UCSD-AML1 (cell line): Measurements from ENCODE around the gene SMIM41.

Source experiments
- DNase-seq: peaks from one replicate; lab custom pipeline; 2025; ENCODE audit not compliant: unreplicated experiment; lab: John Stamatoyannopoulos, UW

Gene SMIM41

DNA sequence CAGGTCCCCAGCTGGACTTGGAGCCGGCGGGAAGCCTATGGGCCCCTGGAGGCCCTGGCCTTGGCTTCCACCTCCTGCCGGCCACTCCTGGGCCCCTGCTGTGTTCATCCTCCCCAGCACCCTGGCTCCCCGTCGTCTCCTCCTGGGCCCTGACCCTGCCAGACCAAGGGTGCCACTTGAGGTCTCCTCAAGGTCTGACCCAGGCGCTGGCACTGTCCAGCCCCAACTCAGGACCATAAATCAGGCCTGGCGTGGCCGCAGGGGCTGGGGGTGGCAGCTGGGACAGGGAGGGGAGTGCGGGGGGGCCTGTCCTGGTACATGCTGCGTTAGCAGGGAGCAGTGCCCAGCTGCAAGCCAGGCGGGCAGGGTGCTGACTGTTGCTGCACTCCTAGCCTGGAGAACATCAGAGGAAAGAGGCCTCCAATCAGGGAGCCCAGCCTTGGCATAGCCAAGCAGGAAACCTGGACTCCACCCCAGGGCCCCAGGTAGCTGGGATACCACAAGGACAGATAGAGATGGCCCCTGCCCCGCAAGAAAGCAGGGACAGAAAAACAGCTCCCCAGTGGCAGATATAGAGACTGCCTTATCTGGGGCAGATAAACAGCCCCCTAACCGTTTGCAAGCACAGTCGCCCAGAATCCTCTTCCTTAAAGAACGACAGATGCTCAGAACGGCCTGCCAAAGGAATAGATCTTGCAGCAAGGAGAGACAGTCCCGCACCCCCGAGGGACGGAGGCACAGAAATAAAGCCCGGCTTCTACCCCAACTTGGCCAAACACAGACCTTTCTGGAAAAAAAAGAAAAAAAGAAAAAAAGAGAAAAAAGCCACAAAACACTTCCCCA, 16.2 kb upstream of the SMIM41 start:
- DNase-seq: no peak

DNA sequence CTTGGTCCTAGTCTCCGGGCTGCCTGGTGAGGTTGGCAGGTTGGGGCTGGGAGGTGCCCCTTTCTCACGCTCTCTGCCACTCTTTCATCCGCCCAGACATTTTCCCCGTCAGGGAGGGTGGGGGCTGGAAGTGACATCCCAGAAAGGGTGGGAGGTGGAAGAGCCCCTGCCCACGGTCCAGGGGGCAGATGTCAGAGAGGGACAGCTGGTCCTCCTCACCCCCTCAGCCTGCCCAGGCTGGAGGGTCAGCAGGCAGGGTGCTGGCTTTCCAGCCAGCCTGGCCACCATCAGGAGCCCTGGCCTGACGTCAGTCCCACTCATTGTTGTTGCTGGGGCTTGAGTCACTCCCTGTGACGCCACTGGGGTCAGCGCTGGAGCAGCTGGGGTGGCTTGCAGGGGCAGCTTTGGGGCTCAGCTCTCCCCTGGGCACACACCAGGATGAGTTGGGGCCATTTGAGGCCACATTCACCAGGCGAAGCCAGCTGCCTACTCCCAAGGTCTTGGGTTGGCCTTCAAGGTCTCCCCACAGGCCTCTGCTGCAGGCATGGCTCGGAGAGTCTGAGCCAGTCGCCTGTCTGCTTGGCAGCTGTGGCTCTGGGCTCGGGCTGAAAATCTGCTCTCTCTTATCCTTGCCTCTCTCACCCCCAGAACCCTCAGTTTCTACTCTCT, 15.4 kb upstream of the SMIM41 start:
- no peak for DNase-seq

DNA sequence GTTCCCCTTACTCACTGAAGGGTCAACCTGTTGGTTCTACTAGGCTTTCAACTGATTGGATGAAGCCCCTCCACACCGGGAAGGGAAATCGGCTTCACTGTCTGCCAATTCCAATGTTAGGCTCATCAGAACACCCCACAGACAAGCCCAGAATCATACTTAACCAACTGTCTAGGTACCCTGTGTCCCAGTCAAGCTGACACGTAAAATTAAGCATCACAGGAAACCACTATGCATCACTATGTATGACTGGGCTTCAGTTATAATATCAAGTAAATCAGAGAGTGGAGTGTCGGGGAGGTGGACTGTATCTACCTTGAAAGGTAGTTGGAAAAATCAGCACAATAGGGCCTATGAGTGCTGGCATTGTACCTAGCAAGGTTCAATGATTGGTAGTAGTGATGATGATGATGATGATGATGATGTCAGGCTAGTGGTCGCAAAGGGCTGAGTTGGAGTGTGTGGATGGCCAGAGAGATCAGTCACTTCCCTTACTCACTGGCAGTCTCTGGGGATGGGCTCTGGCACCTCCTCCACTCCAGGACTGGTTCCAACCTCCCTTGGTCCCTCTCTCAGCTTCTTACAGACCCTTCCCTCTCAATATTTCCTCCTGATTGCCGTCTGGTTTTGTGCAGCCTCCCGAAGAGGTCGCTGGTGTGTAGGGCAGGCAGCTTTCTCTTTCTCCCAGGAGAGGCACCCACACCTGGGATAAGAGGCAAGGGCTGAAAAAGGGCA, 13.0 kb upstream of the SMIM41 start:
- DNase-seq: no peak

DNA sequence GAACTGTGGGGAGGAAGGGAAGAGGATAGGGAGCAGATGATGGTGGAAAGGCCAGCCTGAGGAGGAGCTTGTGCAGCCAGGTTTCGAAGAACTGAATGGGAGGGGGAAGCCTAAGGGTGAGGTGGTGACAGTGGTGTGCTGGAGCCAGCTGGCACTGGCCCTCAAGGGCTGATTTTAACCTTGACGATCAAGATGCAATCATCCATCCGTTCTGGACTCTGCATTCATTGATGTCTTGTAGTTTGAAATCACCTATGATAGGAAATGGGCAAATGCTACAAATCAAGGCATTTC, 12.5 kb upstream of the SMIM41 start:
- no peak for DNase-seq

DNA sequence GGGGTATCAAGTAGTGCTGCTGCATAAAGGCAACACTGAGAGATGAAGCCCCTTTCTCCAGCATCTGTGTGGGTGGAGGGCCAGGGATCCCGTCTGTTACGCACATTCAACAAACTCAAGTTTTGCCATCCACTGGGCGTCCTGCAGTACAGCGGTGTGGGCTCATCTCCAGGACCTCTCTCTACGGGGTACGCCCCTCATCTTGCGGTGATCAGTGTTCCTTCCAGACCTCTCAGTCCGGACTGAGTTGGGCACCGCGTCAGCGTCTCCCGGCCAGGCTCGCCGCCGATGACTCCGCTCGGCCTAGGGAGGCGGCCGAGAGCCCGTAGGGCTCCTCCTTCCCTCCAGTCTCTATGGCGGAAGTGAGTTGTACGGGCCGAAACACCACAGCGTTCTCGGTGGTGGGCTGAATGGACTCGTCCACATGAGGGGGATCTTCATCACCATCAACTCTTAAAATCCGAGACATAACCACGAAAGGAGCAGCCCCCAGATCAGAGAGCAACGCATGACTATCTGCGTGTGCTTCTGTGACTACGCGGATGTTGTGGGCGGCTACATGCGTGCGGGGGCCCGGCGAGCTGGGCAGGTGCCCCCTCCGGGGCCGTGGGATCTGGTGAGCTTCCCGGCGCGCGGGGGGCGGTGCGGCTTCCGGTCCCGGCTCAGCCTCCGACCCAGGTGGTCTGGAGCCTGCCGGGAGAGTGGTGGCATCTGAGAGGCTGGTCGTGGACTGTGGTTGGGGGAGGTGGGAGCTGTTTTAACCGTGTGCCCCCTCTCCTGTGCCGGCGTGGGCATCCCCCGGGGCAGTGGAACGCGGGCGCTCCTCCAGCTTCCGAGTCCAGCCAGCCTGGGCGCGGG, 9.9 kb upstream of the SMIM41 start, which contains the start of gene ATG101:
Gene ATG101 (plus strand): TSS at position 652 of the 858 bp plus-strand sequence. CDS start 3,673 bp downstream, outside the sequence.
- peak; percentile 91 for DNase-seq

DNA sequence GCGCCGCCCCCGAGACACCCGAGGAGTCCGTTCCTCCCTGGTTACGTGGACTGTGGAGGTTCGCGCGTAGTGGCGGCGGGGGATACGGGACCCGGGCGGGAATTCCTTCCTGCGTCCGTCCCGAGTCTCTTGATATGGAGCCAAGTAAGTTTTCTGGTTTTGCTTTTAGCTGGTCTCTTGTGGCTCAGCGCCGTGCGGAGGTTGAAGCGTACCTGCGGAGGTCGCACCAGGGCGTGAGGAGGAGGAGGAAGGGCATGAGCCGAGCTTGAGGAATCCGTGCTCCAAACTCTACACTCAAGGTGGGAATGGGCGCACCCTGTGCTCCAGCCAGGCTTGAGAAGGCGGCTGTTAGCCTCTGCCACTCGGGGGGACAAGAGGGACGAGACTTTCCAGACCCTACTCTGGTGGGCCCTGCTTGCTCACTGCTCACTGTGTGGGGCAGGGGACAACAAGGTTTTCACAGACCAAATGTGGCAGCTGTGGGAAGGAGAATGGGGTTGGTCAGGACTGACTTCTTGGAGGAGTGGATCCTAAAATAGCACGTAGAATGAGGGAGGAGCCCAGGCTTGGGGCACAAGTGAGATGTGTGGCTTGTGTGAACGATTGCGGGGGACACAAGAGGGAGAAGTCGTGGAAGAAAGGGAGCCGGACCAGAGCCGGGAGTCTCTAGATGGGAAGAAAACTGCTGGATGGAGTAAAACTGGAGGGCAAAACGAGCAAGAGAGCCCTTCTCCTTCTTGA, 9.1 kb upstream of the SMIM41 start:
- DNase-seq: no peak

DNA sequence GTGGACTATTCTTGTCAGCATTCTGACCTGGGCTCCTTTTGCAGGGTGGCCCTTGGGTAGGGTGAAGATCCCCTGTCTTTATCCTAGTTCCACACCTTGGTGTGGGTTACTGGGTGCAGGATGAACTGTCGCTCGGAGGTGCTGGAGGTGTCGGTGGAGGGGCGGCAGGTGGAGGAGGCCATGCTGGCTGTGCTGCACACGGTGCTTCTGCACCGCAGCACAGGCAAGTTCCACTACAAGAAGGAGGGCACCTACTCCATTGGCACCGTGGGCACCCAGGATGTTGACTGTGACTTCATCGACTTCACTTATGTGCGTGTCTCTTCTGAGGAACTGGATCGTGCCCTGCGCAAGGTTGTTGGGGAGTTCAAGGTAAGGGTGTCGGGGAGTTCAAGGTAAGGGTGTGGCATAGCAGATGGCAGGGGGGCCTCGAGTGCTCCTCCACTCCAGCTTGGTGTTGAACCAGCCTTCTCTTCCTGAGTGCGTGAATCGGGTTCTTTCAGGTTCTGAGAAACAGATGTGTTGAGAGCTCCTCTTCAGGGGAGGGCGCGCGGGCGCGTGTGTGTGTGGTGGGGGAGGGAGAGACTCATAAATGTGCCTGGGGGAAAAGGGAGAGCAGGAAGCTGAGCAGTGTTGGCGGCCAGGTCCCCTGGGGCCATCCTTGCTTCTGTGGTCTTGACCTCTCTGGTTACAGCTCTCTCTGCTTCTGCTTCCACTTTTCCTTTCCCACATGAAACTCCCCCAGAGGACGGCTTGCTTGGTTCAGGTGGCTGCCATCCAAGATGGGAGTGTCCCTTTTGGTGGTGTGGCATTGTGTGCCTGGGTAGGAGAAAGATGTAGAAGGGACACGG, 5.7 kb upstream of the SMIM41 start:
- peak; percentile 36 for DNase-seq

DNA sequence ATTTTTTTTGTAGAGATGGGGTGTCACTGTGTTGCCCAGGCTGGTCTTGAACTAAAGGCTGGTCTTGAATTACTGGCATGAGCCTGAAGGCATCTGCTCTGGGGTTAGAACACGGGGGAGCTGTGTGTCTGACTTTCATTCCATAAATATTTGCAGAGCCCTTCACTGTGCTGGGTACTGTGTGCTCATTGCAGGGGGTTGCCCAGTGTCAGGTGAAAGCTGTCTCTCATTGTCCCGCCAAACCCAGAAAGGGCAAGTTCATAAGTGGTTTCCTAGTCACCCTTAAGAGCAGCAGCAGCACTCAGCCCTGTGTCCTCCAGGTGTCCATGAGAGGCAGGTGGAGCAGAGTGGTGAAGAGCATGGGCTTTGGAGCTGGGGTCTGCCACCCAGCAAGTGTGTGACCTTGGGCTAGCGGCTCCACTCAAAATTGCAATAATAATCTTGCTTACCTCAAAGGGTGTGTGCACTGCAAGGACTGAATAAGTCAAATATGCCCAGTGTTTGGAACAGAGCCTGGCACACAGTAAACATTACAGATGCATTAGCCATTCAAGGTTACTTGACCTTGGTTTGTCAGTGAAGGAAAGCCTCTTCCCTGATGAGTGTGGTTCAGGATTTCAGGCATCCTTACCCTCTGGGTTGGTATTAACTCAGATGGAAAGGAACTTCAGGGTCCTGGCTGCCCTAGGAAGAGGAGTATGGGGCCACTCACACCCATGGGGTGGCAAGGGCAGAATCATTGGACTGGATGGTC, 4.4 kb upstream of the SMIM41 start:
- DNase-seq: no peak

DNA sequence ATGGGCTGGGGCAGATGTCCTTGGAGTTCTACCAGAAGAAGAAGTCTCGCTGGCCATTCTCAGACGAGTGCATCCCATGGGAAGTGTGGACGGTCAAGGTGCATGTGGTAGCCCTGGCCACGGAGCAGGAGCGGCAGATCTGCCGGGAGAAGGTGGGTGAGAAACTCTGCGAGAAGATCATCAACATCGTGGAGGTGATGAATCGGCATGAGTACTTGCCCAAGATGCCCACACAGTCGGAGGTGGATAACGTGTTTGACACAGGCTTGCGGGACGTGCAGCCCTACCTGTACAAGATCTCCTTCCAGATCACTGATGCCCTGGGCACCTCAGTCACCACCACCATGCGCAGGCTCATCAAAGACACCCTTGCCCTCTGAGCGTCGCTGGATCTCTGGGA, 2.7 kb upstream of the SMIM41 start:
- DNase-seq: no peak

DNA sequence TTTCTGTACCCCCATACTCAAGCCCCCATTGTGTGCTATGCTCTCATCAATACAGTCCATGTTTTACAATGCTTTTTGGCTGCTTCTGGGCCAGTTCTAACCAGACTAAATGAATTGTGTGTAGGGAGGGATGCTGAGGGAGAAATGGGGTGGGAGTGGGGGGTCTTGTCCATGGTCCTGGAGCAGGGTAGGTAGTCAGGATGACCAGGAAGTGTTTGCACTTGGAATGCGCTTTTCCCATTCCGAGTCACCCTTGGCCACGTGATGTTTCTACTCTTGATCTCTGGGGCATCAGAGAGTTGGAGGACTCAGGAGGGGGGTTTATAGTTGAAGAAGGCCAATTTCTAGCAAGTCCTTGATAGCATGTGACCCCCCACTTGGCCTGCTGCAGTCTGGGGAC, 1.2 kb upstream of the SMIM41 start:
- no peak for DNase-seq

DNA sequence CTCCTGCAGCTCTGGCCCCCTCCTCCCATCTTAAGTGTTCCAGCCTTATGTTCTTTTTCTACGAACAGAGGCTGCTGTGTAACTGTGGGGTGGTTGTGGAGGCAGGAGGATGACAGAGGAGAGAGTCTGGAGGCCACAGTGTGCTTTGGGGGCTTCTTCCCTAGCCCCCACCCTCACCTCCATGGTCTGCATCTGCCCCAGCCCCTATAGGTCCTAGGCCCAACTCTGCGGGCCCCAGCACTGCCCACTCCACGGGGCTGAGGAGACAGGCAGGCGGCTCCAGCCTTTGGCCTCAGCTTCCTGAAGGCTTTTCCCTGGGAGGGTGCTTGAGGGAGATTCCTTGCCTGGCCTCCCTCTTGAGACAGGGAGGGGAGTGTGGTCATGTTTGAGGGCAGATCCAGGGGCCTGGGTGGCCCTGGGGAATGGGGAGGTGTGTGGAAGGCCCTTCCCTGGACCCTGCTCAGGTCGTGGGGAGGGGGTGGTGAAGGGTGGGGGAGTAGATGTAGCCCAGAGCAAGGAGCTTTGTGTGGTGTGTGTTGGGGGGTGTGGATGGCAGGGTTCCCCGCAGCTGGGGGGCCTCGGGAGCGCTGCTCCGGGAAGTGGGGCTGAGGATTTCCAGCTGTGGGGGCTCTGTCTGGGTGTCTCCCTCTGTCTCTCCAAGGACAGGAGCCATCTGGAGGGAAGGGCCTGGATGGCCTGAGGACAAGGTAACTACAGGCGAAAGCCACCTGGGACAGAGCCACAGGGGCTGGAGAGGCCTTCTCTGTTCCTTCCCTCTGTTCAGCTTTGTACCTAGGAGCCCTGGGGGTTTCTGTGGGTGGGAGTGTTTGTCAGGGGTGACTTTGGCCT, 1.1 kb downstream of the SMIM41 start:
- DNase-seq: no peak

DNA sequence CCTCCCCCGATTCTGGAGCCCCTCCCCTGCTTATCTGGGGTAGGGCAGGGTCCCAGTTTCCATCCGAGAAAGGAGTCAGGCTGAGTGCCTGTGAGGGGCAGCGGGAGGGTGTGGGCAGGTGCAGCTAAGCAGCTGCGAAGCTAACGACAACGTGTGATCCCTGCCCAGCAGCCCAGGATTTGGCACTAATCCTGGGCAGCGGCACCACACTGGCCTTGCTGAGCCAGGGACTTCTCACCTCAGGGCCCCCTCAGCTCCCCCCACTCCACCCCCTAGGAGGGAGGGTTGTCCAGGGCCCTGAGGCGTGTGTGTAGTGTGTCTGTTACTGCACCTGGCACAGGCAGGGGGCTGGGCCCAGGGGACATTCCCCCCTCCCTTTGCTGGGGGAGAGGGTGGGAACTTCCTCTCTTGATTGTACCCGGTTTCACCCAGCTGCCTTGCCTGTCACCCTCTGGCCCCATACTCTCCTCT, 1.8 kb downstream of the SMIM41 start:
- no peak for DNase-seq

DNA sequence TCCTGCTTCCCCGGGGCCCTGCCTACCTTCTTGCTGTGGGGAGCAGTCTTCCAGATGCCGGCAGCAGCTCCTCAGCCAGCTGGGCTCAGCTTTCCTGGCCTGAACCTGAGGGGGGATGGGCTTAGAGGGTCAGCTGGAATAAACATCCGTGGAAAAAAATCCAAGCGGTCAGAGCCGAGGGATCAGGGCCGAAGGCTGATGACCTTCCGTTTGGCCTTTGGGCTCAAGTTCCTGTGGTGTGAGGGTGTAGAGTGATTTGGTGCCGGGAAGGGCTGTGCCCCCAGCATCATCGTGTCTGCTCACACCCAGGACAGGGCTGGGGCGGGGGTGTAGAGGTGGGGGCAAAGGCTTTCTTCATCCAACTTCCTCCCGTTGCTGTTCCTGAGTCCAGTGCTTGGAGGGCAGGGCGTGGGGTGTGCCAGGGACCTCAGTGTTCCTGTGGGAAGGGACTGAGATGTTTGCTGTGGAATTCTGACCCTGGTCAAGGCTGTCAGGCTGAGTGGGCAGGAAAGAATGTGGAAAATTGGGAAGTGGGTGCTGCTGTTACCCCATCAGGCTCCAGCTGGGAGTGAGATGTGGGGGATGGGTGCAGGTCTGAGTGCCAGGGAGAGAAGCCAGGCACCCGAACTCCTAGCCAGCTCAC, 2.6 kb downstream of the SMIM41 start:
- DNase-seq: no peak

DNA sequence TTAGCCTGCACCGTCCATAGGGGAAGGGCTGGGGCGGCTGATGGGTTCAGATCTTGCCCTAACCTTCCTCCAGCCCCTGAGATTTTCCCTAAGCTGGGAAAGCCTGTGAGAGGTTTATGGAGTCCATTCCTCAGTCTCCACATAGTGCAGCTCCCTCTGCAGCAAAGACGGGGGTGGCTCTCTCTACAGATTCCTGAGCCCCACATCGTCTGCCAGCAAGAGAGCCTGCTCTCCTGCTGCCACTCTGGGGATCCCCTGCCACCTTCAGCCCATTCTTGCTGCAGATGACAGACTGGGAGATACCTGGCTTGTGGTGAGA, 3.1 kb downstream of the SMIM41 start:
- DNase-seq: no peak

DNA sequence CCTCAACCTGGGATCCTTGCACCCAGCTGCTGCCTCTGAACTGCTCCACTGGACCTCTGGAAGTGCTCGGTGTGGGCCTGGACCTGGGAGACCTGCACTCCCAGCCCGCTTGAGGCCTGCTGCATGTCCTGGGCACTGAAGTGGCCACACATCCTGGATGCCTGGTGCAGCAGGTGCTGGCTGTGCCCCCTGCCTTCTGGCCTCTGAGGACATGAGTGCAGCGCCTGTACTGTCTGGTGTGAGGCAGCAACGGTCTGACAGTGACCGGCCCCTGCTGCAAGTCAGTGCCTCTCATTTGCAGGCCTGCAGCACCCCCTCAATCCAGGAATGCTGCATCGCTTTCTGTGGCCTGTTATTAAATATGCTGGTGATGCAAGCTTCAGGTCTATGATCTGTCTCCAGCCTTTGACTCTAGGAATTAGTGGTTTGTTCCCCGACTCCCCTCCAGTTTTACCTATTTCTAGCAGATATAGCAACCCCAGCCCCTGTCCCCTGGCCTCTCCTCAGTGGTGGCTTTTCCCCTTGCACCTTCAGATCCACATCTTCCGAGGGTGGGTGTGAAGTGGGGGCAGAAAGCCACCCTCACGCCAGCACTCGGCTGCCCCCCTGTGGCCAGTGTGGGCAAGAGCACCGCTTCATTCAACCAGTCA, 3.6 kb downstream of the SMIM41 start:
- DNase-seq: peak; percentile 62

DNA sequence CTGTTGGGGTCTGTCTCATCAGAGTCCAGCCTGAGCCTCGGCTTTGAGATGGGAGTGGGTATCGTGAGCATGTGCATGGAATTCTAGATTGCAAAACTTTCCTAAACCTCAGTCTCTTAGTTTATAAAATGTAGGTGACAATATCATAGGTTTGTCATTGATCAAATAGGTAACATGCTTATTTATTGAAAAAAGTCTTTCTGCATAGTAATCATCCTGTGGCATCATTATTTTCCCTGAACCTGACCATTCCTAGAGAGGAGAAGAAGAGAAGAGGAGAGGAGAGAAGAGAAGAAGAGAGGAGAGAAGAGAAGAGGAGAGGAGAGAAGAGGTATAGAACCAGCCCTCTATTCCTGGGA, 4.1 kb downstream of the SMIM41 start:
- DNase-seq: no peak
